Aortic smooth muscle cell (primary cell): ENCODE results near the gene RAB18. TPM values are rescaled to one million over a fixed set of nuclear protein-coding genes. Genes with fewer than 3 reads are reported as not detected.

Experiments used
- total RNA-seq: library from RNA; depleted of rRNA; stranded (reverse); fragments of >200 nt; gene quantifications from 2 replicates; pipeline ENCODE4 v1.2.3, GENCODE V29; 2014

RAB18 gene
- 54.3 and 67.2 TPM in 2 replicates for total RNA-seq

GRCh38 chr10:27504007-27504807 lies at the start of gene RAB18:
Gene RAB18, plus strand, starts transcription at chr10:27504304. Its CDS starts 66 bp downstream, at chr10:27504370.

Other genes with a start within 250 kb of the RAB18 start
- 0.25 TPM in 1 of 2 replicates, not detected in the other for gene MKX, start 241.5 kb downstream of the RAB18 start, total RNA-seq